ENCODE results near the gene EWSR1.

The EWSR1 gene

GRCh38 chr22:29270475-29271271 is 2.6 kb downstream of the EWSR1 start:
- DNase-seq = no peak

DNA sequence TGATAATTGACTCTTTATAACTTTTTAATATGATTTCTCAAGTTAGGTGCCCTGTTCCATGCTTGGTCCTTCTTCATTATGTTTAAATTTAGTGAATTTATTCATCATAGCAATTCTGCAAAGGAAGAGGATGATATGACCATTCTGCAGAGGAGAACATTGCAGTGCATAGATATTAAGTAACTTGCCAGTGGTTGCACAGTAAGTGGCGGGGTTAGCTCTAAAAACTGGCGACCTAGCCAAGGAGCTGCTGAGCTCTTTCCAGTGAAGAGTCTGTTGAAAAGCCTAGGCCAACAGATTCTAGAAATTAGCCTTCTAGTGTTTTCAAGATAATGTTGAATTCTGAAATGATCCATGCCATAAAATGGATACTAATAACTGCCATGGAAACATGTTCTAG is 4.6 kb downstream of the EWSR1 start:
- DNase-seq = no peak

DNA sequence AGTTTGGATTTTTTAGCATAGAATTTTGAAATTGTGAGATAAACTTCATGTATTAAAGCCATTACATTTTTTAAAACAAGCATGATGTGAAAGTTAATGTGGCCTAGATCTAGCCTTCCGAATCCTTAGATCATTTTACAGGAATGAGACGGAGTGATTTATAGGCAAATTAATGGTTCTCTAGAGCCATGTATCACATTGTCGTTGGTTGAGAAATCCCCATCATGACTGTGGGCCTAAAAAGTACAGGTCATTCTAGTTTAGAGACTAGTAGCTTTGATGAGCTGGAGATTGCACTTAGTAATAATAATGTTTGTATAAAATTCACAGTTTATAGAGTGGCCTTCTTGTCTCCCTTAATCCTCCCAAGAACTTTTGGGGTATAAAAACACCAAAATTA is 7.1 kb downstream of the EWSR1 start:
- no peak for DNase-seq

DNA sequence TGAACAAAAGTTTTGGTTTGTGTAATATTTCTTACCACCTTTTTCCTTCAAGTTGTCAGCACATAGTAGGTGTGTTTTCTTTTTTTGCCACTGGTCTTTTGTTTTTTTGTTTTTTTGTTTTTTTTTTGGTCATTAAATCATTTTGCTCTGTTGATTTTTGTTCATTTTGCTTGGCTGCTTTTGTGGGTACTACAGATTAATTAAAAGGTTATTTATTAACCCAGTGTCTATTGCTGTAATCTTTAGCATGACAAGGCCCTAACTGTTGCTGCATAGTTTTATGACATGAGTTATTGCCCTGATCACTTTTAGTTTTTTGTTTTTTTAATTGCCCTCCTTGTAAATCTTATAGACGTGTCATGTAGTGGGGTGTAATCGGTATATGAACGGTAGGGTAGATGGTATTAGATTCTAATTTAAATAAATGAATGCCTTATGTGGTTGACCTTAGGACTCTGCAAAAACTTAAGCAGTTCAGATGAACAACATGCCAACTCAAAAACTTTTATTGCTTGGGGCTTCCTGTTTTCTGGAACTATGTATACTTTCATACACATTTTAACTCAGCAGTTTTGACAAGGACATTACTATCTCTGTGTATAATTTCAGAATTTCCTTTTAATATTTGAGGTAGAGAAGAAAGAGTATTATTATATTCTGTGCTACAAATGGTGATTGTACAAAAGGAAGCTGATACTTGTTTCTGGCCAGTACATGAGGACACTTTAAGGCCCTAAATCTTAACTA is 7.9 kb downstream of the EWSR1 start:
- DNase-seq = no peak

GRCh38 chr22:29277927-29278326 is 9.9 kb downstream of the EWSR1 start:
- no peak for DNase-seq

GRCh38 chr22:29284196-29284595 is 16.1 kb downstream of the EWSR1 start:
- DNase-seq = no peak

- no peak for DNase-seq
These were observed 20.8 kb downstream of the EWSR1 start for GRCh38 chr22:29288837-29289236.

DNA sequence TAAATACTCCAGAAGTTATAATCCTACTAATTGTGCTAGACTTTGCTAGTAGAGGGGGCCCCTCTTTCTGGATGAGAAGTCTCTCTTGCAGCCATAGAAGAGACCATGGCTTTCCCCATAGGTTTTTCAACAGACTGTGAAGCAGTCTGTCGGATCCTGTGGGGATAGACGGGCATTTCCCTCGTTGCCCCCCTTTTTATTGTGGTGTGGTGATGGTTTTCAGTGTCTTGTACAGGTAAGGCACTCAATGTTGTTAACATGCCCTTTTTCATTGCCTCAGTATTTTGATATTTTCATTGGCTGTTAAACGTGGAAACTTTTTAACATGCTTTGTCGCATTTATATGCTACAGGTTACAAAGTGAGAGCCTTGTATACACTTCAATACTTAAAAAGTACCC is 22.0 kb downstream of the EWSR1 start:
- no peak for DNase-seq

- no peak for DNase-seq
These were observed 23.1 kb downstream of the EWSR1 start for GRCh38 chr22:29291215-29291614.

DNA sequence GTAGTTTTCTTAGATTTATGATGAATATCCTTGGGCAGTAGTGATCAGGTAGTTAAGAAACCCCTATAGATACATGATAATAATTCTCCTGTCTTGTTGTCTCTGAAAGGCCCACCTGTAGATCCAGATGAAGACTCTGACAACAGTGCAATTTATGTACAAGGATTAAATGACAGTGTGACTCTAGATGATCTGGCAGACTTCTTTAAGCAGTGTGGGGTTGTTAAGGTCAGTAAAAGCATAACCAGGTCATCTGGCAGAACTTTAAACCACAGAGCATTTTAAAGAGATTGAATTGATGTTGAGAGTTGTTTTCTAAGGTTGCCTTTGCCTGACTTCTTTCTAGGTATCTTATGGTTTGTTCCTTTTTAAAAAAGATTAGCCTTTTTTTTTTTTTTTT is 24.3 kb downstream of the EWSR1 start:
- no peak for DNase-seq

GRCh38 chr22:29298641-29299040 is 30.6 kb downstream of the EWSR1 start:
- no peak for DNase-seq

GRCh38 chr22:29299136-29299900 is 31.2 kb downstream of the EWSR1 start:
- no peak for DNase-seq

DNA sequence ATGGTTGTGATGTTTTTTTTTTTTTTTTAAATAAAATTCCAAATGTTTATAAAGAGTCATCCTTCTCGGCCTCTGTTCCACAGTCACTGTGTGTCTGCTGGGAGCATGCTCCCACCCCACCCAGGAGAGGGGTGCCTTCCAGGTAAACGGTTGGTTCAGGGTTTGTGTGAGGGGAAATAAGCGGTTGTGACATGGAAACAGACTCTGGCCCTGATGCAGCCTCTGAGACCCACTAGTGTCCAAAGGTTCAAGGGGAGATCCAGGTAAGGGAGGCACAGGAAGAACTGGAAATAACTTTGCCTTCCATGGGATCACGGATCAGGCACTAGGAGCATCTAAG is 32.4 kb downstream of the EWSR1 start:
- no peak for DNase-seq

GRCh38 chr22:29300807-29301601 is 32.9 kb downstream of the EWSR1 start:
- no peak for DNase-seq

- no peak for DNase-seq
These were observed 33.8 kb downstream of the EWSR1 start for GRCh38 chr22:29301716-29302401.

- no peak for DNase-seq
These were observed 34.3 kb downstream of the EWSR1 start for GRCh38 chr22:29302402-29302680.

GRCh38 chr22:29302681-29303465 is 34.8 kb downstream of the EWSR1 start:
- DNase-seq = no peak

DNA sequence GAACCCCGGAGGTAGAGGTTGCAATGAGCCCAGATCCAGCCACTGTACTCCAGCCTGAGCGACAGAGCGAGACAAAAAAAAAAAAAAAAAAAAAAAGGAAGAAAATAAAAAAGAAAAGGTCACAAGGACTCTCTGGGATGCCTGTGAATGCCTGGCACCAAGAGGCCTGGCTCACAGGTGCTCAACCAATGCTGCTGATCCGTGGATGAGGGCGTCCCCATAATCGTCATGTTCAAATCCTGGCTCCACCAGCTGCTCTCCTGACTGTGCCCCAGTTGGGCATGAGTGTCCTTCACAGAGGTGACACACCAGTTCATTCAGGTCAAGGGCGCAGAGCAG is 37.7 kb downstream of the EWSR1 start:
- DNase-seq = no peak

DNA sequence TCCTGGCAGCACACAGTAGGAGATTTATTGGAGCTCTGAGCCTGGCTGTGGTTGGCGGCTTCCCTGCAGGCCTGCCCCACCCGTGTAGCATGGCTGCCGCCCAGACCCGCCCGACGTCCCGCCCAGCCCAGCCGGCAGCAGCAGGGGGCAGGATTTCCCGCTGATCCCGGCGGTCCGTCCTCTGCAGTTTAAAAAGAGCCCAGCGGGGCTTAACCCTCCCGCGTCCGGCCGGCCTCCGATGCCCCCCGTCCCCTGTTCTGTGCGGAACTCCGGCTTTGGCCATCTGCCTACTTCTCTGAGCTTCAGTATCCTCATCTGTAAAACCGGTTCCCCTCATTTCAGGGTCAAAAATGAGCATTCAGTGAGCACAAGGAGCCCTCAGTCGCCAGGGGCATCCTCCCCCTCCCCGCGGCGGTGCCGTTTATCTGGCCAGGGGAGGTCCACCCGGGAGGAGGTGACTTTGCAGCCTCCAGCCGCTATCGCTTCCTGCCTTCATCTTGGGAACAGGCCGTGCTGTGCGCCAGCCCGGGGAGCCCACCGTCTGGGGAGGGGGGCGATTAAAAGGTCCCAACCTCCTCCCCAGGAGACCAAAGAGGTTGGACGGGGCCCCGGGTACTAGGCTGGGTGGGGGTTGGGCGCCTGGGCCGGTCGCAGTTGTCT is 38.2 kb downstream of the EWSR1 start, which contains the start of gene GAS2L1:
GAS2L1 (plus strand) TSS at position 476 of the 660 bp plus-strand sequence. CDS start 1,456 bp downstream, outside the sequence.
- no peak for DNase-seq

DNA sequence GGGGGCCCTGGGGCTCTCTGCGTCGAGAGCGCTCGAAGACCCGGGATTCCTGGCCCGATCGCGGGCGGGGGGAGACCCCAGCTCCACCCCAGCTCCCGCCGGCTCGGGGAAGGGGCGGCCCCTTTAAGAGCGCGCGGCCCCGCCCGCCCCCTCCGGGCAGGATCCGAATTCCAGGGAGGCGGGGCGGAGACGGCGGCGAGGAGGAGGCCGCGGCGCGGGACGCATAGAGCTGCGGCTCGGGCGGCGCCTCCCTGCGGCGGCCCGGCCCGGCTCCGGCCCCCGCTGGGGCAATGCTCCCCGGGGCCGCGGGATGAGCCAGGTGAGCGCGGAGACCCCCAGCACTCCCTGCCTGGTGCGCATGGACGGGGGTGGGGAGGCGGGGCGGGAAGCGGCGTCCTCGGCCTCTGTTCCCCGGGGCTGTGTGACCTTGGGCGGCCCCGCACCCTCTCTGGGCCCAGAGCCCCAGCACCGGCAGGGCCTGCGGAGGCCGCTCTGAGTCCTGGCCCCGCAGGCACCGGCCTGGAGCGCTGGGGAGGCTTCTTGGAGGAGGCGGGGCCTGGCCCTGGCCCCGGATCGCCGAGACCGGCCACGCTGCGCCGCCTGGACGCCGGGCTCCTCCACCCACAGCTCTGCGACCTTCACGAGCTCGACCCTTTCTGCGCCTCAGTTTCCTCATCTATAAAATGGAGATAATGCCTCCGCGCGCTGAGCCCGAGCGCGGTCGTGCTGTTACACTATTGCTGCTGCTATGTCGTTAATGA is 38.9 kb downstream of the EWSR1 start:
- no peak for DNase-seq
